BJ (cell line): ENCODE measurements around the gene PTGER3. TPM values are rescaled to one million over a fixed set of nuclear protein-coding genes. Genes with fewer than 3 reads are reported as not detected.
A peak's percentile ranks its signal among the peaks of the same experiment; 100 is the strongest.

Experiments
- CTCF ChIA-PET: fragments of 350-600 bp; formaldehyde crosslinking; extraction: SDS; loops from one replicate; lab custom pipeline; 2021; ENCODE audit warnings: antibody characterized with exemption, inconsistent platforms; lab: Yijun Ruan, JAX
- POLR2A ChIA-PET: fragments of 300-600 bp; sonication (Branson Sonifier 250); formaldehyde crosslinking; extraction: SDS; loops from one replicate; lab custom pipeline; 2021; ENCODE audit warnings: antibody characterized with exemption; lab: Charles Lee
- DNase-seq: peaks from one replicate; pipeline ENCODE4 v3.0.0-alpha.2; 2011; ENCODE audit warnings: low read depth
- H3K27me3 ChIP-seq: 2 replicates; pipeline ENCODE4 v1.6.0; 2011; ENCODE audit warnings: low read length; ENCODE audit not compliant: control insufficient read depth, insufficient read depth
- H3K36me3 ChIP-seq: 2 replicates; pipeline ENCODE4 v1.5.1; 2011; ENCODE audit warnings: low read length; ENCODE audit not compliant: control insufficient read depth, insufficient read depth
- H3K4me3 ChIP-seq: 2 replicates; pipeline ENCODE4 v1.5.1; 2011; ENCODE audit warnings: low read depth, mild to moderate bottlenecking, control low read depth, low read length
- polyA minus RNA-seq: library from RNA; depleted of rRNA, polyadenylated mRNA; stranded (reverse); fragments of >200 nt; gene quantifications from 2 replicates; pipeline ENCODE4 v1.2.3, GENCODE V29; 2011; rRNA and poly(A)+ RNA removed
- polyA plus RNA-seq: library from polyadenylated mRNA; depleted of rRNA; stranded (reverse); fragments of >200 nt; gene quantifications from 2 replicates; pipeline ENCODE4 v1.2.3, GENCODE V29; 2011; rRNA removed
- TF ChIP-seq, protein P1 (sequence below): IDR thresholded peaks from 2 replicates; pipeline ENCODE4 v1.5.1; 2011; ENCODE audit warnings: low read depth, mild to moderate bottlenecking, control low read depth, inconsistent platforms, low read length, moderate library complexity; ENCODE audit not compliant: insufficient read depth

PTGER3 gene
- polyA plus RNA-seq (0.60 TPM in 2 replicates), polyA minus RNA-seq (0.66 and 0.67 TPM in 2 replicates)

DNA sequence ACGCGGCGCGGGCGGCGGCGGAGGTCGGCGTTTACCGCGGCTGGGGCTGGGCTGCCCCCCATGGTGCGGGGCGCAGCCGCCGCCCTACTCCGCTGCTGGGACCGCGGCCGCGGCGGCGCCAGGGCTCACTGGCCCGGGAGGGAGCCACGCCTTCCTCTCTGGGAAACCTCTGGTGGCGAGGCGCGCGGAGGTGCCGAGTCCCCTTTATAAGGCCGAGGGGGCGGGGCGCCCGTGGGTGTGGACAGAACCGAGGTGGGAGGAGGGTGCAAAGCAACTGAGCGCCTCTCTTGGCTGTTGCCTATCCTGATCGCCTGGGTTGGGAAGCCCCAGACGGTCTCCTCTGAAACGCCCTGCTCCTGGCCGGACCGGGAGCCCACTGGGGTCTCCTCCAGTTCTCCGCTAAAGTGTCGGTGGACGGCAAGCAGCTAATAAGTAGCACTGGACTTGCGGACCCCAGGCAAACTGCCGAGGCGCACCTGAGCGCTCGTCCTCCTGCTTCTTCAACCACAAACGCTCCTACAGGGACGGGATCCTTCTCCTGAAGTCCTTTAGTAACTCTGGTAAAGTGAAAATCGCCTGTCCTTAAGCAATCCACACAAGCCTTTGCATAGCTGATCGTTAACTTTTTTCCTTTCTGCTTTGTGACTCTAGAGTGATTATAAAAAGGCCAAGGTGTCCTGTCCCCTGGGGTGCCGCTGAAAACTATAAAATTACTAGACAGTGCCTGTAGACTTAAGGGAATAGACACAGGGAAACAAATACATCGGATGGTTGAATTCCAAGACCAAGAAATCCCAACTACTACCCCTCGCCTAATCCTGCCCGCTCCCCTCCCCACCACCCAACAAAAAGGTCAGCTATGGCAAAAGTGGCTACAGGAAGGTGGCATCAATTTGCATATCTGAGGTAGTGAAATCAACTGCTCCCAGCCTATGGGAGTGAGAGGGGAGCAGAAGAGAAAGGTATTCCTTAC is at the start of gene PTGER3:
Gene PTGER3, minus strand, starts transcription at position 182 of the 973 bp plus-strand sequence. CDS start 239 bp downstream, outside the sequence.
- no peak for DNase-seq
- H3K4me3 ChIP-seq, result peak within 1 kb of the TSS; percentile 40
- POLR2A ChIA-PET, result no interaction called here
- TF ChIP-seq, protein P1, sequence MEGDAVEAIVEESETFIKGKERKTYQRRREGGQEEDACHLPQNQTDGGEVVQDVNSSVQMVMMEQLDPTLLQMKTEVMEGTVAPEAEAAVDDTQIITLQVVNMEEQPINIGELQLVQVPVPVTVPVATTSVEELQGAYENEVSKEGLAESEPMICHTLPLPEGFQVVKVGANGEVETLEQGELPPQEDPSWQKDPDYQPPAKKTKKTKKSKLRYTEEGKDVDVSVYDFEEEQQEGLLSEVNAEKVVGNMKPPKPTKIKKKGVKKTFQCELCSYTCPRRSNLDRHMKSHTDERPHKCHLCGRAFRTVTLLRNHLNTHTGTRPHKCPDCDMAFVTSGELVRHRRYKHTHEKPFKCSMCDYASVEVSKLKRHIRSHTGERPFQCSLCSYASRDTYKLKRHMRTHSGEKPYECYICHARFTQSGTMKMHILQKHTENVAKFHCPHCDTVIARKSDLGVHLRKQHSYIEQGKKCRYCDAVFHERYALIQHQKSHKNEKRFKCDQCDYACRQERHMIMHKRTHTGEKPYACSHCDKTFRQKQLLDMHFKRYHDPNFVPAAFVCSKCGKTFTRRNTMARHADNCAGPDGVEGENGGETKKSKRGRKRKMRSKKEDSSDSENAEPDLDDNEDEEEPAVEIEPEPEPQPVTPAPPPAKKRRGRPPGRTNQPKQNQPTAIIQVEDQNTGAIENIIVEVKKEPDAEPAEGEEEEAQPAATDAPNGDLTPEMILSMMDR, result no peak
- CTCF ChIA-PET, result interaction anchor here (0.9 to 6.5 kb wide), 4 partner anchors 16 to 519 kb away, joined by 3 to 39 read pairs (median 18); no protein-coding TSS in a partner anchor
- H3K27me3 ChIP-seq, result peaks cover 20% of the 10 kb centered on the region
- no peaks in the 10 kb centered on the region for H3K36me3 ChIP-seq

DNA sequence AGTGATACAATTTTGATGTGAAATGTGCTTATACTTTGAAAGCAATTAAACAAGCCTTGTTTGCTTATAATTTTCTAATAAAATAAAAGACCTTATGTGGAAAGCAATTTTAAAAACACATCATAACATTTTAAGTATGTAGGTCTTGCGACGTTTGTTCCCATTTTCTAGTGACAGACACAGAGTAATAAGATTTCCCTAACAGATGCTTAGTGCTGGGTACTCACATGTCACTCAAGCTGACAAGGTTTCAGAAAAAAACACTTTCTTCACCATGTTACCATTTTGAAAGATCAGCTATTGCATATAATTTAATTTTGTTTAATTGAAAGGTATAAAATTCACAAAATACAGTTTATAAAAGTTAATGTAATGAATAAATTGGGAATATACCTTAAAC is 47.3 kb upstream of the PTGER3 start:
- H3K36me3 ChIP-seq, result no peaks in the 10 kb centered on the region
- TF ChIP-seq, protein P1, result no peak
- no peak overlapping the region for H3K4me3 ChIP-seq
- no peak for DNase-seq
- H3K27me3 ChIP-seq, result no peaks in the 10 kb centered on the region
- CTCF ChIA-PET, result interaction anchor here (1.1 to 1.4 kb wide), 3 partner anchors 10 to 943 kb away, joined by 3 to 7 read pairs (median 4); partner anchors contain the start of gene ZRANB2
- POLR2A ChIA-PET, result no interaction called here

DNA sequence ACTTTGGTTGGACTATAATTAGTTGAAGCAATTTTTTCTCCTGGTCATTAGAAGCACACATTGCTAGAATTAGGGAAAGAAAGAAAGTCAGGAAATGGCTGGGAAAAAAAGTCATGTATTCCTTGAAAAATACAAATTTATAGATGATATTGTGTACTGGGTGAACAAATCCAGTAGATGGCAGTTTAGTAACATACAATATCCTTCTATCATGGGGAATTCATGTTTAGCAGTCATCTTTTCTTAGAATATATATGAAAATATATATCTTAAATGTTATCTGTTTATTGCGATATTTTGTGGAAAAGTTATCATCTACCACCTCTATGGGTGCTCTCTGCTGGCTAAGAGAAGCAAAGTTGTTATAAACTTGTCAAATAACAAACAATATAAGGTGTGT is 46.3 kb upstream of the PTGER3 start:
- POLR2A ChIA-PET, result no interaction called here
- TF ChIP-seq, protein P1, result peak; percentile 36
- DNase-seq, result no peak
- Histone ChIP-seq H3K36me3 (no peaks in the 10 kb centered on the region), H3K27me3 (no peaks in the 10 kb centered on the region), H3K4me3 (no peak overlapping the region)
- CTCF ChIA-PET, result interaction anchor here (1.3 kb wide), 1 partner anchor 944 kb away, joined by 7 read pairs; no protein-coding TSS in a partner anchor

DNA sequence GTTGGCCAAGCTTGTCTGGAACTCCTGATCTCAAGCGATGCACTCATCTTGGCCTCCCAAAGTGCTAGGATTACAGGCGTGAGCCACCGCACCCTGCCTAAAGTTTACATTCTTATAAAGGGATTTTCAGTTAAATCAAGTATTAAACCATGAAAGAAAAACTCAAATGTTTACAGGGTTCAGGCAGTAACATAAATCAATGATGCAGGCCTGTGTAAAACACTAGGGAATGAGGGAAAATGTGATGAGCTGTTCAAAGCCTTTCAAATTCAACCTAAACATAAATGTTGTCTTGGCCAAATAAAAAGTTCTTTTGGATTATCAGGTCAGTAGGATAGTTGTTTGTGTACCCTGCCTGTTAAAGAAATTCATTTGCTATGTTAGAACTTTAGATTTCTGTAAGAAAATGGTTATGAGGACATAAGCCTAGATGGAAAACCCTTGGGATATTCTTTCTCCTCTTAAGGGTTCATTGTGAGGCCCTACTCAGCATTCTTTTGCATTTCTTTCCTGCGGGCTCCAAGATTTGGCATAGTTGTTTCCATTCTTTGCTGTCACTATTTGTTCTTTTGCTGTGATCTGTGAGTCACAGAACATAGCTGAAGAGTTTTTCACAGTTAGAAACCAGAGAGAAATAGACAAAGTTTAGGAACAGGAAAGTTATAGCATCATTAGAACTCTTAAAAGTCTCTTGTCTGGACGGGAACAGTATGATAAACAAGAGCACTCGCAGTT is 42.1 kb upstream of the PTGER3 start:
- ChIA-PET CTCF (no interaction called here), POLR2A (no interaction called here)
- H3K36me3 ChIP-seq, result no peaks in the 10 kb centered on the region
- peak; percentile 34 for DNase-seq
- no peaks in the 10 kb centered on the region for H3K27me3 ChIP-seq
- H3K4me3 ChIP-seq, result no peak overlapping the region
- TF ChIP-seq, protein P1, result no peak
